GM12874 (cell line): ENCODE data around the gene CDH5.

ENCODE experiments used
- CTCF ChIP-seq: IDR thresholded peaks from 2 replicates; pipeline ENCODE4 v1.5.1; 2011; ENCODE audit warnings: low read depth, mild to moderate bottlenecking, control low read depth, low read length, moderate library complexity; ENCODE audit not compliant: insufficient read depth

The CDH5 gene

GRCh38 chr16:66418165-66418962, 51.9 kb downstream of the CDH5 start:
- TF ChIP-seq CTCF = no peak

- TF ChIP-seq CTCF = peak; percentile 7; the same call in 1 of the 2 replicates
Measured at GRCh38 chr16:66419527-66419926, 53.0 kb downstream of the CDH5 start.

GRCh38 chr16:66420396-66420795, 53.9 kb downstream of the CDH5 start:
- no peak for TF ChIP-seq CTCF

- TF ChIP-seq CTCF = no peak
Measured at GRCh38 chr16:66421891-66422290, 55.4 kb downstream of the CDH5 start.

GRCh38 chr16:66422366-66422765, 55.9 kb downstream of the CDH5 start:
- no peak for TF ChIP-seq CTCF

GRCh38 chr16:66423177-66423576, 56.7 kb downstream of the CDH5 start:
- no peak for TF ChIP-seq CTCF

- TF ChIP-seq CTCF = no peak
Measured at GRCh38 chr16:66425651-66426050, 59.2 kb downstream of the CDH5 start.
